MM.1S (cell line): Measurements from ENCODE around the gene BFSP1.

Source experiments
- DNase-seq: peaks from one replicate; pipeline ENCODE4 v3.0.0-alpha.2; 2015
- H2AFZ ChIP-seq: fragments of 300-600 bp; sonication (generic); 2 replicates; pipeline ENCODE4 v1.6.0; 2016; ENCODE audit warnings: antibody characterized with exemption, low read length
- H3F3A ChIP-seq: fragments of 300-600 bp; sonication (generic); 2 replicates; pipeline ENCODE4 v1.6.1; 2016; ENCODE audit warnings: mild to moderate bottlenecking, antibody characterized with exemption, low read length, moderate library complexity, mixed read lengths; ENCODE audit not compliant: insufficient read depth
- H3K27ac ChIP-seq: fragments of 300-600 bp; sonication (generic); 2 replicates; pipeline ENCODE4 v1.5.1; 2016; ENCODE audit warnings: mild to moderate bottlenecking, low read length
- H3K27me3 ChIP-seq: fragments of 300-600 bp; sonication (generic); replicated peaks from 2 replicates; pipeline ENCODE4 v1.6.0; 2016; ENCODE audit warnings: low read length; ENCODE audit not compliant: insufficient read depth
- H3K36me3 ChIP-seq: fragments of 300-600 bp; sonication (generic); replicated peaks from 2 replicates; pipeline ENCODE4 v1.6.1; 2016; ENCODE audit warnings: mild to moderate bottlenecking, low read length, mixed read lengths; ENCODE audit not compliant: insufficient read depth
- H3K4me1 ChIP-seq: fragments of 300-600 bp; sonication (generic); 2 replicates; pipeline ENCODE4 v1.6.1; 2016; ENCODE audit warnings: low read length, mixed read lengths
- H3K4me2 ChIP-seq: fragments of 300-600 bp; sonication (generic); 2 replicates; pipeline ENCODE4 v1.6.0; 2016; ENCODE audit warnings: low read depth, low read length
- H3K4me3 ChIP-seq: fragments of 300-600 bp; sonication (generic); 2 replicates; pipeline ENCODE4 v1.5.1; 2016; ENCODE audit warnings: low read length, mixed read lengths
- H3K79me2 ChIP-seq: fragments of 300-600 bp; sonication (generic); 2 replicates; pipeline ENCODE4 v1.6.1; 2016; ENCODE audit warnings: mixed run types, low read length, mixed read lengths
- H3K9ac ChIP-seq: fragments of 300-600 bp; sonication (generic); 2 replicates; pipeline ENCODE4 v1.6.1; 2016; ENCODE audit warnings: low read length, mixed read lengths
- H3K9me2 ChIP-seq: fragments of 300-600 bp; sonication (generic); replicated peaks from 2 replicates; pipeline ENCODE4 v1.6.1; 2016; ENCODE audit warnings: mild to moderate bottlenecking, low read length, mixed read lengths; ENCODE audit not compliant: insufficient read depth
- H3K9me3 ChIP-seq: fragments of 300-600 bp; sonication (generic); replicated peaks from 2 replicates; pipeline ENCODE4 v1.6.1; 2016; ENCODE audit warnings: mild to moderate bottlenecking, low read length, mixed read lengths; ENCODE audit not compliant: insufficient read depth
- H4K20me1 ChIP-seq: fragments of 300-600 bp; sonication (generic); 2 replicates; pipeline ENCODE4 v1.6.1; 2016; ENCODE audit warnings: mild to moderate bottlenecking, low read length, moderate library complexity, mixed read lengths; ENCODE audit not compliant: insufficient read depth
- CTCF ChIP-seq: fragments of 300-600 bp; sonication (generic); IDR thresholded peaks from 2 replicates; pipeline ENCODE4 v1.5.1; 2016; ENCODE audit warnings: antibody characterized with exemption, low read length, mixed read lengths
- EZH2 ChIP-seq: fragments of 300-600 bp; sonication (generic); optimal IDR thresholded peaks from 2 replicates; pipeline ENCODE3; 2017; ENCODE audit warnings: low read depth, mild to moderate bottlenecking, antibody characterized with exemption, low read length, mixed read lengths
- EZH2phosphoT487 ChIP-seq: fragments of 300-600 bp; sonication (generic); IDR thresholded peaks from 2 replicates; pipeline ENCODE4 v1.6.1; 2018; ENCODE audit warnings: antibody characterized with exemption, low read length

BFSP1 gene

GRCh38 chr20:17481661-17482060 is 49.5 kb downstream of the BFSP1 start:
- TF ChIP-seq CTCF (no peak), EZH2 (no peak), EZH2phosphoT487 (no peak)
- Histone ChIP-seq H2AFZ (no peak overlapping the region), H3K27me3 (no peaks in the 10 kb centered on the region), H3K4me1 (no peaks in the 10 kb centered on the region), H3K4me3 (no peak overlapping the region), H3K9me3 (no peaks in the 10 kb centered on the region), H3K79me2 (no peaks in the 10 kb centered on the region), H3K9me2 (no peaks in the 10 kb centered on the region), H3K36me3 (no peaks in the 10 kb centered on the region), H3K27ac (no peak overlapping the region), H3K9ac (no peak overlapping the region), H4K20me1 (no peaks in the 10 kb centered on the region), H3K4me2 (no peak overlapping the region), H3F3A (no peaks in the 10 kb centered on the region)
- no peak for DNase-seq

- no peak overlapping the region for H2AFZ ChIP-seq
- H3K9ac ChIP-seq, result no peak overlapping the region
- no peaks in the 10 kb centered on the region for H3F3A ChIP-seq
- no peaks in the 10 kb centered on the region for H3K9me3 ChIP-seq
- H3K27me3 ChIP-seq, result no peaks in the 10 kb centered on the region
- no peak for DNase-seq
- H3K9me2 ChIP-seq, result no peaks in the 10 kb centered on the region
- H3K4me3 ChIP-seq, result no peak overlapping the region
- TF ChIP-seq EZH2, result no peak
- TF ChIP-seq EZH2phosphoT487, result no peak
- no peak for TF ChIP-seq CTCF
- no peaks in the 10 kb centered on the region for H4K20me1 ChIP-seq
- no peak overlapping the region for H3K27ac ChIP-seq
- no peaks in the 10 kb centered on the region for H3K4me1 ChIP-seq
- no peaks in the 10 kb centered on the region for H3K79me2 ChIP-seq
- H3K36me3 ChIP-seq, result no peaks in the 10 kb centered on the region
- no peak overlapping the region for H3K4me2 ChIP-seq
These were observed 50.5 kb downstream of the BFSP1 start for GRCh38 chr20:17480696-17481095.

- no peaks in the 10 kb centered on the region for H3K9me3 ChIP-seq
- no peaks in the 10 kb centered on the region for H3K27me3 ChIP-seq
- no peaks in the 10 kb centered on the region for H3K9me2 ChIP-seq
- no peaks in the 10 kb centered on the region for H3K79me2 ChIP-seq
- no peak for DNase-seq
- no peak overlapping the region for H3K9ac ChIP-seq
- H3K4me2 ChIP-seq, result no peak overlapping the region
- no peak overlapping the region for H3K4me3 ChIP-seq
- H2AFZ ChIP-seq, result no peak overlapping the region
- no peaks in the 10 kb centered on the region for H3K36me3 ChIP-seq
- no peak overlapping the region for H3K27ac ChIP-seq
- no peaks in the 10 kb centered on the region for H3F3A ChIP-seq
- no peaks in the 10 kb centered on the region for H3K4me1 ChIP-seq
- H4K20me1 ChIP-seq, result no peaks in the 10 kb centered on the region
- no peak for TF ChIP-seq EZH2phosphoT487
- TF ChIP-seq CTCF, result no peak
- no peak for TF ChIP-seq EZH2
These were observed 52.0 kb downstream of the BFSP1 start for GRCh38 chr20:17479063-17479657.
